GM20431 (cell line): Measurements from ENCODE around the gene UTS2R.
"Not testable (repeated sequence)": the region's sequence is repeated elsewhere in the genome, so short reads cannot be mapped to it uniquely, and the experiment has no call there.

Experiments
- in situ Hi-C: fragments of 300-500 bp; cut with MseI, MboI; formaldehyde crosslinking; loops from one replicate; pipeline ENCODE4 v1.15.0; 2020; ENCODE audit warnings: low sequenced_read_pairs; ENCODE audit not compliant: unreplicated experiment

The UTS2R gene

GRCh38 chr17:82333279-82334171, 38.0 kb upstream of the UTS2R start, which contains the start of gene SECTM1:
SECTM1 (minus strand) TSS chr17:82333766; CDS start chr17:82327240, 6,526 bp downstream.
- in situ Hi-C loops: no loop called here

- in situ Hi-C loops: no loop called here
These were observed 37.4 kb upstream of the UTS2R start for GRCh38 chr17:82334204-82334621.

DNA sequence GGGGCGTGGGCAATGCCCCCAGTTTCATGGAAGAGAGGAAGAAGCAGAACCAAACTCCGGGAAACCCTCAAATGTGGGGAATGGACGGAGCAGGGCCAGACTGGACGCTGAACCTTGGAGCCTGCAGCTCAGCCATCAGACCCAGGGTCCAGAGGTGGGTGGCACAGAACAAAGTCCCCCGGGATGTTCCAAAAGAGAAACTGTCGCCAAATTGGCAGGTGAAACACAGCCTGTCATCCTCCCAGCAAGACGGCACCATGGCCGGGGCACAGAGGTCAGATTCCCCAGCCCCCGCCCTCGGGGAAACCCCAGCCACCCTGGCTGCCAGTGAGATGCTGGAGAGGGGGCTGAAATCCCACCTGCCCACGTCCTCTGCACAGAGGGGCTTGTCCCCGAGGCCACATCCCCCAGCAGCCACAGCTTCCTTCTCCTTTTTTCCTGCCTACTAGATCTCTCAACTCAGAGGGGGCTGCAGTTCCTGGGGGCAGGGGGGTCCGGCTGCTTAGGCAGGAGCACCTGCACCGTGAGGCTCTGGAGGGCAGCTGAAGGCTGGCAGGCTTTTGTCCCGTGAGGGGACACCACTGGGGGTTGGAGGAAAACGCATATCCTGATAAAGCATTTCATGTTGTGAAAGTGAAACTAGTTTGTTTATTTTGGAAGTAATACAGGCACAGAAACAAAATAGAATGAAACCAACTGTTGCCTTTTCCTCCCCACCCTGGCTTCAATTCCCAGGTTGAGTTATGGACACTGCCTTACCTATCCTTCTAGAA, 36.8 kb upstream of the UTS2R start:
- in situ Hi-C loops: no loop called here

DNA sequence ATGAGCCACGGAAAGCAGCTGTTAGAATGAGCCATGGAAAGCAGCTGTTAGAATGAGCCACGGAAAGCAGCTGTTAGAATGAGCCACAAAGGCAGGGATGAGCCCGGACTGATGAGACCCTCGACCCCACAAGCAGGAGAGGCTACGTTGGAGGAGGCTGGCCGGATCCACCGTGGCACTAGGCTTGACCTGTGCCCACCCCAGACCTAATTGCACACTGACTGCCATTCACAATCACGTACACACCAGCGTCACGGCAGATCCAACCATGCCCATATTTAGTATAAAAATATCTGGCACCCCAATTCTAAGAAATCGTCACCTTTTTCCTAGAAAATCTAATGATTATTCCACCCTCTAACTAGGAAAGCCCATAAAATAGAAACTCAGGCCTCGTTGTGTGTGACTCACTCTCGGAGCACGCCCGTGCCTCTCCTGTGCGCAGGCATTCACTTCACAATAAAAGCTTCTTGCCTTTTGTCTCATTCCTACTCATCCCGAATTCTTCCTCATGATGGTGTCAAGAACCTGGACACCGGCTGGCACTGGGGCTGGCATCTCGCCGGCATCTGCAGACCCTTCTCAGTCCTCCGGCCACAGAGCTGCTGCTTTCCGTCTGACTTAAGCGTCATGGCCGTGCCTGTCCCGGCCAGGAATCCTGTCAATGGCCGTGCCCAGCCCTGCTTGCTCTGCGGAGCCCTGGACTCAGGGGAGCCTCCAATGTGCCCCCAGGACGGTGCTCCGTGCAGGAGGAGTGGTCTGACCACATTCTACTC, 32.5 kb upstream of the UTS2R start:
- in situ Hi-C loops: no loop called here

DNA sequence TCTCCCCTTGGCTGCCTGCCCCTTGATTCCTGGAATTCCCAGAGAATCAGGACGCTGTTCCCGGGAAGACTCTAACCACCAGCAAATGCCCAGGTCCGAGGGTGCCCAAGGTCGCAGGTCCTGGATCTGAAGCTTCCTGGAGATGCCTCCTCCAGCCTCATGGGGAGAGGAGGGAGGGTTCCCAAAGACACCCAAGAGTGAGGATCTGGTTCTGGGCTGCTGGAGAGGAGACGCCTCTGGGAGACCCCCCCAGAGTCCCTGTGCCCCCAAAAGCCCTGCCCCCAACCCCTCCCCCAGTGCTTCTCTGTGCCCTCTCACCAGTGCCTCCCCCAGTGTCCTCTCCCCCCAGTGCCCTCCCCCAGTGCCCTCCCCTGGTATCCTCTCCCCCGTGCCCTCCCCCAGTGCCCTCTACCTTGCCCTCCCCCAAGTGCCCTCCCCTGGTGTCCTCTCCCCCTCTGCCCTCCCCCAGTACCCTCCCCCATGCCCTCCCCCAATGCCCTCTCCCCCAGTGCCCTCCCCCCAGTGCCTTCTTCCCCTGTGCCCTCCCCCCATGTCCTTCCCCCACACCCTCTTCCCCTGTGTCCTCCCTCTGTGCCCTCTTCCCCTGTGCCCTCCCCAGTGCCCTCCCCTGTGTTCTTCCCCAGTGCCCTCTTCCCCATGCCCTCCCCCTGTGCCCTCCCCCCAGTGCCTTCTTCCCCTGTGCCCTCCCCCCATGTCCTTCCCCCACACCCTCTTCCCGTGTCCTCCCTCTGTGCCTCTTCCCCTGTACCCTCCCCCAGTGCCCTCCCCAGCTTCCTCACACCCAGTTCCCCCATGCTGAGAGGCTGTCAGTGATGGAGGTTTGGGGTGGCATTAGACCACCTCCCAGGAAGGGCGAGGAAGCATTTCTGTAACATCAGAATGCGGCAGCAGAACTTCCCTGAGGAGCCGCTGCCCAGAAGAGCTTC, 31.7 kb upstream of the UTS2R start:
- in situ Hi-C loops: no loop called here

GRCh38 chr17:82342361-82343079, 29.0 kb upstream of the UTS2R start:
- in situ Hi-C loops: no loop called here

GRCh38 chr17:82343560-82343959, 28.0 kb upstream of the UTS2R start:
- in situ Hi-C loops: no loop called here

DNA sequence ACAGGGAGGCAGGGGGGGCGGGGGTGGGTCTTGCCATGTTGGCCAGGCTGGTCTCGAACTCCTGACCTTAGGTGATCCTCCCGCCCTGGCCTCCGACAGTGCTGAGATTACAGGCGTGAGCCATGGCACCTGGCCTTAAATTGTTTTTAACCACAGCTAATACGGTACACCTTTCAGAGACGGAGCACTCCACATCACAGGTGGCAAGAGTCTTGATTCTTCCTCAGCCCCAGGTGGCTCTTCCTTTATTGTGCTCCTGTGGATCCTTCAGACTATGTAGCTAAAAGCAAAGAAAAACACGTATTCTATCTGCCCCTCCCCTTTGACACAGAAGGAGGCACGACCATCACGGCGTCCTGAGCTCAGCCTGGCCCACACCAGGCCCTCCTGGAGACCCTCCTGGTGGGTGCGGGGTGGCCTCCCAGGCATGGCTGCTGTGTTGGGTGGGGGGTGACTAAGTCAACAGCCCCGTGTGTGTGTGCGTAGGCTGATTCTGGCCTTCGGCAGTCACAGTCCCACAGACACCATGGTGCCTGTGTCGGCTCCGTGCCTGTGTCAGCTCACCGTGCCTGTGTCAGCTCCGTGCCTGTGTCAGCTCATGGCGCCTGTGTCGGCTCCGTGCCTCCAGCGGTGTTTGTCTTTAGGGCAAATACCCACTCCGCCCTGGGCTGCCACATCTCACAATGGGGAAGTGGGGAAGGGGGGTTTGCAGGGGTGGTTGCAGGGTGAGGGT, 27.2 kb upstream of the UTS2R start:
- in situ Hi-C loops: no loop called here

- in situ Hi-C loops: no loop called here
These were observed 26.2 kb upstream of the UTS2R start for GRCh38 chr17:82345151-82345976.

DNA sequence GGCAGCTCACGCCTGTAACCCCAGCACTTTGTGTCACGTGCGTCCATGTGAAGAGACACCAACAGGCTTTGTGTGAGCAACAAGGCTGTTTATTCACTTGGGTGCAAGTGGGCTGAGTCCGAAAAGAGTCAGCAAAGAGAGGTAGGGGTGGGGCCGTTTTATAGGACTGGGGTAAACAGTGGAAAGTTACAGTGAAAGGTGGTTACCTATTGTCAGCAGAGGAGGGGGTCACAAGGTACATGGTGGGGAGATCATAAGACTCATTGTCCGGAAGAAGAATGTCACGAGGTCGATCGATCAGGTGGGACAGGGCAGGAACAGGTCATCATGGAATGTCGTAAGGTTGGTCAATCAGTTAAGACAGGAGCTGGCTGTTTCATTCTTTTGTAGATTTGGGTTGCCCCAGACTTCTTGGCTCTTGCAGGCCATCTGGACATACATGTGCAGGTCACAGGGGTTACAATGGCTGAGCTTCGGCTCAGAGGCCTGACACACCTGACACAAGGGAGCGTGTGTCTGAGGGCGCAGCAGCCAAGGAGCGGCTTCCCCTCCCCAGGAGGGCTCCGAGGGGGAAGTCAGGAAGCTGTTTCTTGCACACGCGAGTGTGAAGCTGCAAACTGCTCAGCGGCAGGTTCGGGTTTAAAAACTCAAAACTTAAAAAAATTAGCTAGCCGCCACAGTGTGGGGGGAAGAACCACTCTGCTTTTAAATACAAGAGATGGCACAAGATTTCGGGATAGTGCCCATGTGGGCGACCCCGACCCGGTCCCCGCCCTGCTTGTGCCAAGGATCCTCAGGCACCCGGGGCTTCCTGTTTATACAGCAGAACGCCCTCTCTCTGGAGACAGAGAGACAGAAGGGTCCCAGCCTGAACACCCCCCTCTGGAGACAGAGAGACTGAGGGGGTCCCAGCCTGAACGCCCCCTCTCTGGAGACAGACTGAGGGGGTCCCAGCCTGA, 24.9 kb upstream of the UTS2R start:
- in situ Hi-C loops: no loop called here

DNA sequence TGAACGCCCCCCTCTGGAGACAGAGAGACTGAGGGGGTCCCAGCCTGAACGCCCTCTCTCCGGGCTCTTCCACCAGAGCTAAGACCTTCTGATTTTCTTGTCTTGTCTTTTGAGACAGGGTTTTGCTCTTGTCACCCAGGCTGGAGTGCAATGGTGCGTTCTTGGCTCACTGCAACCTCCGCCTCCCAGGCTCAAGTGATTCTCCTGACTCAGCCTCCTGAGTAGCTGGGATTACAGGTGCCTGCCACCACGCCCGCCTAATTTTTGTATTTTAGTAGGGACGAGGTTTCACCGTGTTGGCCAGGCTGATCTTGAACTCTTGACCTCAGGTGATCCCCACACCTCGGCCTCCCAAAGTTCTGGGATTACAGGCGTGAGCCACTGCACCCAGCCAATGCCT, 23.6 kb upstream of the UTS2R start:
- in situ Hi-C loops: not testable (repeated sequence)

GRCh38 chr17:82348434-82348833, 23.1 kb upstream of the UTS2R start:
- in situ Hi-C loops: no loop called here

DNA sequence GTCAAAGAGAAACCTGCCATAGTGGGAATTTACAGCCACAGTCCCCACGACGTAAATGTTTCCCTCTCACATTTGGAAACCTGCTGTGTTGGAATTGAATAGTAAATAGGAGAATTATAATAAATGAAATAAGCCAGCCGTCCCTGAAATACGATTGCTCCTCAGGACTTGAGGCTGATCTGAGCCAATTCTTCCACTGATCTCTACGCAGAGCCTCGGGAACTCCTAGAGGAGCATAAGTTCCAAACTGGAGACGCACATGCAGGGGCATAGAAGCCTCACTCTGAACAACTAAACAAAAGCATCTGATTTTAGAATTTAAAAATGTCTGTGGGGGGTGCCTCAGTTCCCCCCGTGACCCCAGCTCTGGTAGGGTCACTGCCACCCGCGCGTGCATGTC, 22.7 kb upstream of the UTS2R start:
- in situ Hi-C loops: no loop called here

DNA sequence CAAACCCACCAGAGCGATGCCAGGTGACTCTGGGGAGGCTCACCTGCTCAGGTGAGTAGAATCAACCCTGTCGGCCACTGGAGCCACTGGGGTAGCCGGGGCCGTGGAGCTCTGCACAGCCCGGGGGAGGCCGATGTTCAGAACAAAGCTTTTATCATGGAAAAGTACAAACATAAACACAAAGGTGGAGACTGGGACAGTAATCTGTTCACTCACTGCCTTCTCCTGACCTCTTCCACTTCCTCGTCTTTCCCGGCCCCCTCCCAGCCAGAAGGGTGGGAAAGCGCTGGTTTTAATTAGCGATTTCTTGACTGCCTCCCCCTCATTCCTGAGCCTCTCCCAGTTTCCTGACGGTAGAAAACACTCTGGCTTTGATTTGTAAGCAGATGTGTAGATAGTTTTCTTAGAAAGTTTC, 22.3 kb upstream of the UTS2R start:
- in situ Hi-C loops: no loop called here

- in situ Hi-C loops: loop anchor here (10.0 kb wide), 2 partner anchors 54 to 204 kb away; no protein-coding TSS in a partner anchor
These were observed 21.2 kb upstream of the UTS2R start for GRCh38 chr17:82350182-82351030.
